Panc1 (cell line): ENCODE data around the gene NXPH3.

Experiments used
- POLR2AphosphoS5 ChIP-seq: IDR thresholded peaks from 2 replicates; pipeline ENCODE4 v1.6.1; 2012; ENCODE audit warnings: mild to moderate bottlenecking, low read depth, low read length, moderate library complexity
- TCF7L2 ChIP-seq: IDR thresholded peaks from 2 replicates; pipeline ENCODE4 v1.6.1; 2011; ENCODE audit warnings: mild to moderate bottlenecking, low read depth, low read length, inconsistent platforms
- TF ChIP-seq, protein P1 (sequence below): fragments of 450-650 bp; IDR thresholded peaks from 2 replicates; pipeline ENCODE4 v1.5.1; 2017; ENCODE audit warnings: mild to moderate bottlenecking
- TF ChIP-seq, protein P2 (sequence below), 2 experiments: IDR thresholded peaks; 2 replicates each; pipeline ENCODE4 v1.6.1; 2011 to 2012; ENCODE audit warnings: low read depth in 2 of 2, control low read depth in 1 of 2, low read length in 1 of 2, mild to moderate bottlenecking in 1 of 2, moderate library complexity in 1 of 2; ENCODE audit not compliant: insufficient read depth in 1 of 2

DNA sequence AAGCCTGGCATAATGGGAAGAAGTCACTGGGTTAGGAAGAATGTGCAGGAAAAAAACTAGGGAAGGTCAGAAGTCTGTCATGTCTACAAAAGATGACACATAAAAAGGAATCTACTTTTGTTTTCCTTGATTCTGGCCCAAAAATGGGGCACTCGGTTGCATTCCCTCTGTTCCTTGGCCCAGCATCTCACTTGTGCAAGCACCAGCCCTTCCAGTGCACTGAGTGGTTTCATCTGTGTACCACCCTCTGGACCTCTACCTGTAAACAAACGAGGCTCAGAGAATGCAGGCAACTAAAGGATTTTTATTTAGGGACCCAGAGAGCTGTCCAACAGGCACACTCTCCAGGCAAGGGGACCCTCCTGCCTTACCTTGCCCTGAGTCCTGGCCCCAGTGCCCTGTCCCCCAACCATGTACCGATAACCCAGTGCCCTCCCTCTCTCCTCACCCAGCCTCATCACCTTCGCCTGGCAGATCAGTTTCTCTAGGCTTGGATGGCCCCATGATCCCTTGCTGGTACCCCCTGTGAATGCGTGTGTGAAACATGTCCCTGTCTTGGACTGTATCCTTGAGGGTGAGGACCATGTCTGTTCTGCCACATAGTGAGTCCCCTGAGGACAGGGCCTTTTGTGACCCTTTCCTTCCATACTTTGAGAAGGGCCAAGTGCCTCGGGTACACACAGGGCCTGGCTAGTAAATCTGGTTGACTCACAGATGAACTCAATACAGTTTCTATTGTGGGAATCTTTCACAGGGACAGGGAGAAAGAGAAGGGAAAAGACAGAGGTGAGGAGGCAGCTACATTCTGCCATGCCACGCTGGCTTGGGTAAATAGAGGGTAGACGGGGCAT lies 13.3 kb downstream of the NXPH3 start:
- TF ChIP-seq, protein P1, sequence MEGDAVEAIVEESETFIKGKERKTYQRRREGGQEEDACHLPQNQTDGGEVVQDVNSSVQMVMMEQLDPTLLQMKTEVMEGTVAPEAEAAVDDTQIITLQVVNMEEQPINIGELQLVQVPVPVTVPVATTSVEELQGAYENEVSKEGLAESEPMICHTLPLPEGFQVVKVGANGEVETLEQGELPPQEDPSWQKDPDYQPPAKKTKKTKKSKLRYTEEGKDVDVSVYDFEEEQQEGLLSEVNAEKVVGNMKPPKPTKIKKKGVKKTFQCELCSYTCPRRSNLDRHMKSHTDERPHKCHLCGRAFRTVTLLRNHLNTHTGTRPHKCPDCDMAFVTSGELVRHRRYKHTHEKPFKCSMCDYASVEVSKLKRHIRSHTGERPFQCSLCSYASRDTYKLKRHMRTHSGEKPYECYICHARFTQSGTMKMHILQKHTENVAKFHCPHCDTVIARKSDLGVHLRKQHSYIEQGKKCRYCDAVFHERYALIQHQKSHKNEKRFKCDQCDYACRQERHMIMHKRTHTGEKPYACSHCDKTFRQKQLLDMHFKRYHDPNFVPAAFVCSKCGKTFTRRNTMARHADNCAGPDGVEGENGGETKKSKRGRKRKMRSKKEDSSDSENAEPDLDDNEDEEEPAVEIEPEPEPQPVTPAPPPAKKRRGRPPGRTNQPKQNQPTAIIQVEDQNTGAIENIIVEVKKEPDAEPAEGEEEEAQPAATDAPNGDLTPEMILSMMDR, result no peak
- TF ChIP-seq TCF7L2 (no peak), POLR2AphosphoS5 (no peak)
- TF ChIP-seq, protein P2, sequence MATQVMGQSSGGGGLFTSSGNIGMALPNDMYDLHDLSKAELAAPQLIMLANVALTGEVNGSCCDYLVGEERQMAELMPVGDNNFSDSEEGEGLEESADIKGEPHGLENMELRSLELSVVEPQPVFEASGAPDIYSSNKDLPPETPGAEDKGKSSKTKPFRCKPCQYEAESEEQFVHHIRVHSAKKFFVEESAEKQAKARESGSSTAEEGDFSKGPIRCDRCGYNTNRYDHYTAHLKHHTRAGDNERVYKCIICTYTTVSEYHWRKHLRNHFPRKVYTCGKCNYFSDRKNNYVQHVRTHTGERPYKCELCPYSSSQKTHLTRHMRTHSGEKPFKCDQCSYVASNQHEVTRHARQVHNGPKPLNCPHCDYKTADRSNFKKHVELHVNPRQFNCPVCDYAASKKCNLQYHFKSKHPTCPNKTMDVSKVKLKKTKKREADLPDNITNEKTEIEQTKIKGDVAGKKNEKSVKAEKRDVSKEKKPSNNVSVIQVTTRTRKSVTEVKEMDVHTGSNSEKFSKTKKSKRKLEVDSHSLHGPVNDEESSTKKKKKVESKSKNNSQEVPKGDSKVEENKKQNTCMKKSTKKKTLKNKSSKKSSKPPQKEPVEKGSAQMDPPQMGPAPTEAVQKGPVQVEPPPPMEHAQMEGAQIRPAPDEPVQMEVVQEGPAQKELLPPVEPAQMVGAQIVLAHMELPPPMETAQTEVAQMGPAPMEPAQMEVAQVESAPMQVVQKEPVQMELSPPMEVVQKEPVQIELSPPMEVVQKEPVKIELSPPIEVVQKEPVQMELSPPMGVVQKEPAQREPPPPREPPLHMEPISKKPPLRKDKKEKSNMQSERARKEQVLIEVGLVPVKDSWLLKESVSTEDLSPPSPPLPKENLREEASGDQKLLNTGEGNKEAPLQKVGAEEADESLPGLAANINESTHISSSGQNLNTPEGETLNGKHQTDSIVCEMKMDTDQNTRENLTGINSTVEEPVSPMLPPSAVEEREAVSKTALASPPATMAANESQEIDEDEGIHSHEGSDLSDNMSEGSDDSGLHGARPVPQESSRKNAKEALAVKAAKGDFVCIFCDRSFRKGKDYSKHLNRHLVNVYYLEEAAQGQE (IDR thresholded peaks at IDR 0.05; ENCODE audit: insufficient read depth in 1 of 2, low read depth in 2 of 2, low read length in 1 of 2), result no peak
